H1 (cell line): ENCODE measurements around the gene NMNAT3. TPM values are rescaled to one million over a fixed set of nuclear protein-coding genes. Genes with fewer than 3 reads are reported as not detected.

Source experiments
- polyA plus RNA-seq, 7 experiments: library from polyadenylated mRNA; depleted of rRNA in 3 of 7; stranded (reverse) in 5 of 7; unstranded in 2 of 7; fragments of >200 nt in 5 of 7; fragments of 200-250 nt in 2 of 7; gene quantifications; 1 replicate in 5 of 7; 2 replicates in 1 of 7; 4 replicates in 1 of 7; pipeline versions ENCODE4 v1.2.1 to v1.2.3, GENCODE V29; 2011 to 2013; ENCODE audit warnings: missing spikeins in 2 of 7, mixed read lengths in 2 of 7
- total RNA-seq: library from RNA; stranded (reverse); fragmentation: NEBNext Ultra II Directional; extraction: Animal tissue kit (Norgen Biotek cat#: 25700); gene quantifications from 2 replicates; pipeline ENCODE4 v1.2.1, GENCODE V29; 2021
- TF ChIP-seq, protein P1 (sequence below): fragments of 300-600 bp; sonication (generic); IDR thresholded peaks from 2 replicates; pipeline ENCODE4 v1.7.1; 2012; ENCODE audit warnings: low read length, moderate library complexity, mild to moderate bottlenecking, inconsistent platforms; ENCODE audit not compliant: insufficient replicate concordance

Gene NMNAT3
- total and polyA plus RNA-seq, 2 of the 8 experiments (the other 6 are each of a cell fraction or from before 2014, with no cell fraction given) = 4.2 to 4.3 TPM

DNA sequence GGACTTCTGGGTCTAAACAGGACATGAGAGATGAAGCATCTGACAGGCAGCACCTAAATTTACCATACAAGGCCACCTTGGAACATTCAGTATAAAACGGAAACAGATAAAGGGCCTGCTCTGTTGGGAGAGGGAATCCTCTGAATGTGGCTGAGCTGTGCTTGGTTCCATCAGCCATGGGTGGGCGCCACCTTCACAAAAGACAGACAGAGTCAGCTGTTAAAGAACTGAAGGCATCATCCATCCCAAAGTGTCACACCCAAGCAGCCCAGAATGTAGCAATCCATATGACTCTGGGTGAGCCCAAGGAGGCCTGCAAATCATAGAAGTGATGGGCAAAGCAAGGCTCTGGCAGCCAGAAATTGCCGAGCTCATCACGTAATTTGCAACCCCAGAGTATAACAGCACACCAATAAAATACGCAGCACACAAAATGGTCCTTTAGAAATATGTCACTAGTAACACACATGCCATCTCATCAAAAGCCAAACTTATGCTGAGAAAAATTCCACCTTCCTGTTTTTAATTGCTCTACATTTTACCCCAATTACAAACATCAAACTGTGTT is 113.4 kb downstream of the NMNAT3 start (continued):
- TF ChIP-seq, protein P1, sequence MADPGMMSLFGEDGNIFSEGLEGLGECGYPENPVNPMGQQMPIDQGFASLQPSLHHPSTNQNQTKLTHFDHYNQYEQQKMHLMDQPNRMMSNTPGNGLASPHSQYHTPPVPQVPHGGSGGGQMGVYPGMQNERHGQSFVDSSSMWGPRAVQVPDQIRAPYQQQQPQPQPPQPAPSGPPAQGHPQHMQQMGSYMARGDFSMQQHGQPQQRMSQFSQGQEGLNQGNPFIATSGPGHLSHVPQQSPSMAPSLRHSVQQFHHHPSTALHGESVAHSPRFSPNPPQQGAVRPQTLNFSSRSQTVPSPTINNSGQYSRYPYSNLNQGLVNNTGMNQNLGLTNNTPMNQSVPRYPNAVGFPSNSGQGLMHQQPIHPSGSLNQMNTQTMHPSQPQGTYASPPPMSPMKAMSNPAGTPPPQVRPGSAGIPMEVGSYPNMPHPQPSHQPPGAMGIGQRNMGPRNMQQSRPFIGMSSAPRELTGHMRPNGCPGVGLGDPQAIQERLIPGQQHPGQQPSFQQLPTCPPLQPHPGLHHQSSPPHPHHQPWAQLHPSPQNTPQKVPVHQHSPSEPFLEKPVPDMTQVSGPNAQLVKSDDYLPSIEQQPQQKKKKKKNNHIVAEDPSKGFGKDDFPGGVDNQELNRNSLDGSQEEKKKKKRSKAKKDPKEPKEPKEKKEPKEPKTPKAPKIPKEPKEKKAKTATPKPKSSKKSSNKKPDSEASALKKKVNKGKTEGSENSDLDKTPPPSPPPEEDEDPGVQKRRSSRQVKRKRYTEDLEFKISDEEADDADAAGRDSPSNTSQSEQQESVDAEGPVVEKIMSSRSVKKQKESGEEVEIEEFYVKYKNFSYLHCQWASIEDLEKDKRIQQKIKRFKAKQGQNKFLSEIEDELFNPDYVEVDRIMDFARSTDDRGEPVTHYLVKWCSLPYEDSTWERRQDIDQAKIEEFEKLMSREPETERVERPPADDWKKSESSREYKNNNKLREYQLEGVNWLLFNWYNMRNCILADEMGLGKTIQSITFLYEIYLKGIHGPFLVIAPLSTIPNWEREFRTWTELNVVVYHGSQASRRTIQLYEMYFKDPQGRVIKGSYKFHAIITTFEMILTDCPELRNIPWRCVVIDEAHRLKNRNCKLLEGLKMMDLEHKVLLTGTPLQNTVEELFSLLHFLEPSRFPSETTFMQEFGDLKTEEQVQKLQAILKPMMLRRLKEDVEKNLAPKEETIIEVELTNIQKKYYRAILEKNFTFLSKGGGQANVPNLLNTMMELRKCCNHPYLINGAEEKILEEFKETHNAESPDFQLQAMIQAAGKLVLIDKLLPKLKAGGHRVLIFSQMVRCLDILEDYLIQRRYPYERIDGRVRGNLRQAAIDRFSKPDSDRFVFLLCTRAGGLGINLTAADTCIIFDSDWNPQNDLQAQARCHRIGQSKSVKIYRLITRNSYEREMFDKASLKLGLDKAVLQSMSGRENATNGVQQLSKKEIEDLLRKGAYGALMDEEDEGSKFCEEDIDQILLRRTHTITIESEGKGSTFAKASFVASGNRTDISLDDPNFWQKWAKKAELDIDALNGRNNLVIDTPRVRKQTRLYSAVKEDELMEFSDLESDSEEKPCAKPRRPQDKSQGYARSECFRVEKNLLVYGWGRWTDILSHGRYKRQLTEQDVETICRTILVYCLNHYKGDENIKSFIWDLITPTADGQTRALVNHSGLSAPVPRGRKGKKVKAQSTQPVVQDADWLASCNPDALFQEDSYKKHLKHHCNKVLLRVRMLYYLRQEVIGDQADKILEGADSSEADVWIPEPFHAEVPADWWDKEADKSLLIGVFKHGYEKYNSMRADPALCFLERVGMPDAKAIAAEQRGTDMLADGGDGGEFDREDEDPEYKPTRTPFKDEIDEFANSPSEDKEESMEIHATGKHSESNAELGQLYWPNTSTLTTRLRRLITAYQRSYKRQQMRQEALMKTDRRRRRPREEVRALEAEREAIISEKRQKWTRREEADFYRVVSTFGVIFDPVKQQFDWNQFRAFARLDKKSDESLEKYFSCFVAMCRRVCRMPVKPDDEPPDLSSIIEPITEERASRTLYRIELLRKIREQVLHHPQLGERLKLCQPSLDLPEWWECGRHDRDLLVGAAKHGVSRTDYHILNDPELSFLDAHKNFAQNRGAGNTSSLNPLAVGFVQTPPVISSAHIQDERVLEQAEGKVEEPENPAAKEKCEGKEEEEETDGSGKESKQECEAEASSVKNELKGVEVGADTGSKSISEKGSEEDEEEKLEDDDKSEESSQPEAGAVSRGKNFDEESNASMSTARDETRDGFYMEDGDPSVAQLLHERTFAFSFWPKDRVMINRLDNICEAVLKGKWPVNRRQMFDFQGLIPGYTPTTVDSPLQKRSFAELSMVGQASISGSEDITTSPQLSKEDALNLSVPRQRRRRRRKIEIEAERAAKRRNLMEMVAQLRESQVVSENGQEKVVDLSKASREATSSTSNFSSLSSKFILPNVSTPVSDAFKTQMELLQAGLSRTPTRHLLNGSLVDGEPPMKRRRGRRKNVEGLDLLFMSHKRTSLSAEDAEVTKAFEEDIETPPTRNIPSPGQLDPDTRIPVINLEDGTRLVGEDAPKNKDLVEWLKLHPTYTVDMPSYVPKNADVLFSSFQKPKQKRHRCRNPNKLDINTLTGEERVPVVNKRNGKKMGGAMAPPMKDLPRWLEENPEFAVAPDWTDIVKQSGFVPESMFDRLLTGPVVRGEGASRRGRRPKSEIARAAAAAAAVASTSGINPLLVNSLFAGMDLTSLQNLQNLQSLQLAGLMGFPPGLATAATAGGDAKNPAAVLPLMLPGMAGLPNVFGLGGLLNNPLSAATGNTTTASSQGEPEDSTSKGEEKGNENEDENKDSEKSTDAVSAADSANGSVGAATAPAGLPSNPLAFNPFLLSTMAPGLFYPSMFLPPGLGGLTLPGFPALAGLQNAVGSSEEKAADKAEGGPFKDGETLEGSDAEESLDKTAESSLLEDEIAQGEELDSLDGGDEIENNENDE = no peak
